Small intestine (tissue), 7 donors: ENCODE results near the gene PLG. TPM values are rescaled to one million over a fixed set of nuclear protein-coding genes. Genes with fewer than 3 reads are reported as not detected.
A peak's percentile ranks its signal among the peaks of the same experiment; 100 is the strongest.
"Not testable (repeated sequence)": the region's sequence is repeated elsewhere in the genome, so short reads cannot be mapped to it uniquely, and the experiment has no call there.

Source experiments
- DNase-seq, 2 donors: peaks; one replicate each; pipeline versions ENCODE4 v3.0.0 to v3.0.0-alpha.2; 2013
- FAIRE-seq: peaks from 2 replicates; lab custom pipeline; 2012; peaks lifted over from hg19 to GRCh38; lab: Jason Lieb, UNC
- H3K27ac ChIP-seq, 3 donors: one replicate each; pipeline ENCODE4 v1.5.1; 2013; ENCODE audit warnings: low read length in 2 of 3, mild to moderate bottlenecking in 2 of 3, control low read depth in 1 of 3, inconsistent platforms in 1 of 3, low read depth in 1 of 3, moderate library complexity in 1 of 3
- H3K27me3 ChIP-seq, 3 donors: one replicate each; pipeline ENCODE4 v1.6.1; 2013; ENCODE audit warnings: low read length in 3 of 3, inconsistent platforms in 1 of 3; ENCODE audit not compliant: control insufficient read depth in 3 of 3, insufficient read depth in 3 of 3
- H3K36me3 ChIP-seq, 3 donors: one replicate each; pipeline ENCODE4 v1.6.1; 2013; ENCODE audit warnings: low read length in 3 of 3, inconsistent platforms in 1 of 3, low read depth in 1 of 3, mild to moderate bottlenecking in 1 of 3, moderate library complexity in 1 of 3; ENCODE audit not compliant: control insufficient read depth in 3 of 3, insufficient read depth in 2 of 3
- H3K4me1 ChIP-seq, 3 donors: one replicate each; pipeline ENCODE4 v1.6.1; 2013; ENCODE audit warnings: low read length in 2 of 3, inconsistent platforms in 1 of 3, low read depth in 1 of 3, mild to moderate bottlenecking in 1 of 3, moderate library complexity in 1 of 3; ENCODE audit not compliant: control insufficient read depth in 3 of 3, insufficient read depth in 2 of 3
- H3K4me3 ChIP-seq, 3 donors: one replicate each; pipeline ENCODE4 v1.5.1; 2013; ENCODE audit warnings: low read length in 3 of 3, control low read depth in 1 of 3, inconsistent platforms in 1 of 3, low read depth in 1 of 3, mild to moderate bottlenecking in 1 of 3, moderate library complexity in 1 of 3
- H3K9me3 ChIP-seq, 2 donors: one replicate each; pipeline ENCODE4 v1.6.1; 2013; ENCODE audit warnings: low read depth in 1 of 2, low read length in 1 of 2; ENCODE audit not compliant: control insufficient read depth in 2 of 2, insufficient read depth in 1 of 2
- WGBS, 3 donors: extraction: QIAGEN DNeasy Blood & Tissue Kit; methylation state at CpG; one replicate each; pipeline ENCODE4 v1.1.7; 2013; 5-methylcytosine and 5-hydroxymethylcytosine counted together
- polyA plus RNA-seq, 4 donors: library from polyadenylated mRNA; stranded (reverse) in 3 of 4; unstranded in 1 of 4; fragments of 200-250 nt in 3 of 4; fragments of 120-200 nt in 1 of 4; gene quantifications; one replicate each; pipeline versions ENCODE4 v1.2.1 to v1.2.3, GENCODE V29; 2013
- donor health status: healthy with polysubstance abuse.
- donor health status: control.
- donor health status: control.
- donor health status: Bipolar disorder and iron deficiency.
- donor health status: healthy.

The PLG gene
- polyA plus RNA-seq, 4 donors: 0.33 to 11.5 (median 0.54) TPM; not detected in 1

DNA sequence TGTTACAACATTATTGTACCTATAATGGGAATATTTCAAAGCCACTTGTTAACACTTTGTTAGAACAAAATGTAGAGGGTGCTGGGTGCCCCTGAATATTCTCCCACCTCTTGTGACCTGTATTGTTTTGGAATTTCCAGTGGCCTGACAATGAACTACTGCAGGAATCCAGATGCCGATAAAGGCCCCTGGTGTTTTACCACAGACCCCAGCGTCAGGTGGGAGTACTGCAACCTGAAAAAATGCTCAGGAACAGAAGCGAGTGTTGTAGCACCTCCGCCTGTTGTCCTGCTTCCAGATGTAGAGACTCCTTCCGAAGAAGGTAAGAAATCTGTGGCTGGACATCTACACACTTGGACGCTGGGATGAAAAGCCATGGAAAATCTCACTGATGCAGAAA lies 28.9 kb downstream of the PLG start:
- Histone ChIP-seq H3K27me3 (no peaks in the 10 kb centered on the region), H3K9me3 (no peaks in the 10 kb centered on the region), H3K36me3 (no peaks in the 10 kb centered on the region), H3K4me1 (no peaks in the 10 kb centered on the region), H3K4me3 (no peak overlapping the region), H3K27ac (no peak overlapping the region)
- peak in 1 of 2 donors; percentile 8 for DNase-seq
- WGBS, 3 donors: 51 to 54% (median 52%) methylated on average over 6 of the region's 6 CpGs
- FAIRE-seq: no peak

DNA sequence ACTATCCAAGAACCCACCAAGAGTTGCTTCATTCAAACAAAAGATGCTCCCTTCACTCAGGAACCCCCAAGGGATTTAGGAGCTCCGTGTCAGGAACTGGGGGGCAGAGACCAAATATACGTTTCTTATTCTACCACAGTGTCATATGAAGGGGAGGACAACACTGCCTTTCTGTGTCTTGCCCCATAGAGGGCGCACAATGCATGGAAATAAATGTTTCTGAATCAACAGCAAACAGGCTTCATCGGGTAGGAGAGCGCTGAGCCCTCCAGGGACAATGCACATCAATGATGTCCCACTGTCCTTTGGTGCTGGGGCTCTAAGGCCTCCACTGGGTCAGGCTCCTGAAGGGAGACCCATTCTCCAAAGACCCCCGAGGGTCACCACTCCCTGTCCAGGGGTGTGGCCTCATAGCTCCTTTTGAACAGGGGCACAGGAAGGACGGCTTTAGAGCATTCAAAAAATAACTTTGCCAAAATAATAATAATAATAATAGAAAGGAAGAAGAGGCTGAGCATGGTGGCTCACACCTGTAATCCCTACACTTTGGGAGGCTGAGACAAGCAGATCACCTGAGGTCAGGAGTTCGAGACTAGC lies 31.1 kb downstream of the PLG start:
- Histone ChIP-seq H3K4me3 (no peak overlapping the region), H3K27me3 (peaks cover 0 to 2% (median 0%) of the 10 kb centered on the region in 3 donors), H3K36me3 (no peaks in the 10 kb centered on the region), H3K27ac (no peak overlapping the region), H3K9me3 (no peaks in the 10 kb centered on the region), H3K4me1 (no peaks in the 10 kb centered on the region)
- FAIRE-seq (no peak), DNase-seq (peak; percentile 31 to 67)
- 24 to 27% (median 26%) methylated on average over 8 of the region's 8 CpGs for WGBS, 3 donors

DNA sequence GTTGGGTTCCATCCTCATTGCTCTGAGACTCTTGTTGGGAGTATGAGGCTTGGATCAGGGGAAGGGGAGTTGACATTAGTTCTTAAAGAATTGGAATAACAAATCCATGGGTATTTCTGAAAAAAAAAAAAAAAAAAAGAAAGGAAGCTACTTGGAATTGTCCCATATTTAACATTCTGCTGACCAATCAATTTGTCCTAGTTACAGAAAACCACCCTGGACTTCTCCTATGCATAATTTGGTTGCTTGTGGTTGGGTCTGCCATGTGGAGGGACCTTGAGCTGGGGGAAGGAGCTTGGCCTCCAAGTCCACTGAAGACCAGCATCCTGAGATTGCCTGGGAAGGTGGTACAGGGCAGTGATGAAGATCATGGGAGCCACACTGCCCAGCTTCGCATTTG lies 32.6 kb downstream of the PLG start:
- WGBS, 3 donors: 81 to 86% (median 83%) methylated on average over 1 of the region's 1 CpG
- H3K9me3 ChIP-seq: no peaks in the 10 kb centered on the region
- H3K4me1 ChIP-seq: no peaks in the 10 kb centered on the region
- no peak for FAIRE-seq
- no peaks in the 10 kb centered on the region for H3K36me3 ChIP-seq
- no peak overlapping the region for H3K27ac ChIP-seq
- H3K27me3 ChIP-seq: peaks cover 0 to 2% (median 0%) of the 10 kb centered on the region in 3 donors
- H3K4me3 ChIP-seq: no peak overlapping the region
- no peak for DNase-seq

DNA sequence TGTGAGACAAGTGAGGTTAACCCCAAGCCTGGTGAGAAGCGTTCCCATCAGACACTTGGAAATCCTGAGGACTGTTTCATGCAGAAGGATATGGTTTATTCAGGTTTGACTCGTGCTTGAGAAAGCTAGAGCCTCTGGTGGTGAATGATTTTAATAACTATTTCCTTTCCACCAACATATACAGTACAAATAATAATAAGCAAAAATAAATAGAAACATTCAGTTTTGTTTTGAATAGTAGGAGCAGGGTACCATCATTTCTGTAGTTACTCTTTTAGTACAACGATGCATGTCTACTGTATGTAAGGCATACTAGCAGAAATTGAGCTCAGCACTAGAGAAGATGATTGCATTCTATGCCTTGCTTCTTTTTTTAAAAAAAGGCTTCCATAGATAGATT lies 33.5 kb downstream of the PLG start:
- 53 to 62% (median 53%) methylated on average over 3 of the region's 3 CpGs for WGBS, 3 donors
- H3K4me3 ChIP-seq: no peak overlapping the region
- FAIRE-seq (no peak), DNase-seq (no peak)
- no peak overlapping the region for H3K27ac ChIP-seq
- H3K27me3 ChIP-seq: peaks cover 0 to 2% (median 0%) of the 10 kb centered on the region in 3 donors
- H3K4me1 ChIP-seq: no peaks in the 10 kb centered on the region
- no peaks in the 10 kb centered on the region for H3K36me3 ChIP-seq
- no peaks in the 10 kb centered on the region for H3K9me3 ChIP-seq

DNA sequence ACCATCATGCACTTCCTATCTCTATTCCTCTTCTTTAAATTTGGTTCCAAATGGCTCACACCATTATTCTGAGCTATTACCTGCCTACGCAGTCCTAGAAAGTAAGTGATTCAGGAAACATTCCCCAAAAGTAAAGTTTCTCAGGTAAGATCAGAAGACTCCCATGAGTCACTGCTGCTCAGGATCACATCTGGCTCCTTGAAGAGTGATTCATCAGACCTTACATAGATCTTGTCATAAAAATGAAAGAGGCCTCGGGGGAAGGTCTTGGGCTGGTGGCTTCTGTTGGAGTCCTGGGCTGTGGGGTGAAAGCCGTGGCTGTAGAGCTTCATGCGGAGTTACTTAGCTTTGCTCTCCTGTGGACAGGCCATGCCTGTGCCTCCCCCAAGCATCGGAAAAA lies 35.9 kb downstream of the PLG start:
- Histone ChIP-seq H3K9me3 (no peaks in the 10 kb centered on the region), H3K27me3 (peaks cover 0 to 2% (median 0%) of the 10 kb centered on the region in 3 donors), H3K36me3 (no peaks in the 10 kb centered on the region), H3K4me3 (no peak overlapping the region), H3K27ac (no peak overlapping the region), H3K4me1 (no peaks in the 10 kb centered on the region)
- 82 to 90% (median 83%) methylated on average over 5 of the region's 5 CpGs for WGBS, 3 donors
- no peak for FAIRE-seq
- no peak for DNase-seq

DNA sequence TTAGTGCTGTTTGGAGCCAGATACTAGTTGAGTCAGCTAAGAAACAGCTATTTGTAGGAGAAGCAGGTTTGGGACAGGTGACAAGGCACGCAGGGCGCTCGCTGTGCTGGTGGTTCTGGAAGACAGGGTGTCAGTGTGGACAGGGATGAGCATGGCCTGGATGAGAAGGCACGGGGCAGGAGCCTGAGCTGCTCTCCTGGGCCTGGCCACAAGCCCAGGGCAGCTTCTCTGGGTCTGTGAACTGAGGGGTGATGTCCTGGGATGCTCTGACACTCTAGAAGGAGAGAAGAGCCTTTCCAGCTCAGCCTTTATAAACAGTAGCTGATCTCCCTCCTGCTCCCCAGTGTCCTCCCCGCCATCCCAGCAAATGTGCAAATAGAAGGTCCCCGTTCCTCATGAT lies 37.9 kb downstream of the PLG start:
- Histone ChIP-seq H3K36me3 (no peaks in the 10 kb centered on the region), H3K4me1 (no peaks in the 10 kb centered on the region), H3K4me3 (no peak overlapping the region), H3K9me3 (no peaks in the 10 kb centered on the region), H3K27ac (no peak overlapping the region), H3K27me3 (peaks cover 0 to 2% (median 0%) of the 10 kb centered on the region in 3 donors)
- no peak for FAIRE-seq
- no peak for DNase-seq
- WGBS, 3 donors: 77 to 90% (median 87%) methylated on average over 6 of the region's 6 CpGs

DNA sequence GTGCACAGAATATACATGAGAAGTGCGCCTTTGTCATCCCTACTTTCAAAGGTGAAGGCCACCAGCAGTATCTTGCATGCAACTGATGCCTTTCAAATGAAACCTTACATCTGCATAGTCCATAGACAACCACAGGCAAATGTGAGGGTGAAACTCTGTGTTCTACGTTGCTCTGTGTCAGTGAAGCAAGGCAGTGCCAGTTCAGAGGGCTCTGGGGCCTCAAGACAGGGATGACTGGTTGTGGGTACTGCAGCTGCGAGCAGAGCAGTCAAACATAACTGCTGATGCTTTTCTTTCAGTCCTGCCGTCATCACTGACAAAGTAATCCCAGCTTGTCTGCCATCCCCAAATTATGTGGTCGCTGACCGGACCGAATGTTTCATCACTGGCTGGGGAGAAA lies 39.0 kb downstream of the PLG start:
- FAIRE-seq, H3K27me3 ChIP-seq, H3K4me1 ChIP-seq, H3K9me3 ChIP-seq, H3K27ac ChIP-seq, H3K36me3 ChIP-seq, DNase-seq, H3K4me3 ChIP-seq: not testable (repeated sequence)
- whole genome bisulfite sequencing, 3 donors: 73 to 82% (median 77%) methylated on average over 7 of the region's 7 CpGs

DNA sequence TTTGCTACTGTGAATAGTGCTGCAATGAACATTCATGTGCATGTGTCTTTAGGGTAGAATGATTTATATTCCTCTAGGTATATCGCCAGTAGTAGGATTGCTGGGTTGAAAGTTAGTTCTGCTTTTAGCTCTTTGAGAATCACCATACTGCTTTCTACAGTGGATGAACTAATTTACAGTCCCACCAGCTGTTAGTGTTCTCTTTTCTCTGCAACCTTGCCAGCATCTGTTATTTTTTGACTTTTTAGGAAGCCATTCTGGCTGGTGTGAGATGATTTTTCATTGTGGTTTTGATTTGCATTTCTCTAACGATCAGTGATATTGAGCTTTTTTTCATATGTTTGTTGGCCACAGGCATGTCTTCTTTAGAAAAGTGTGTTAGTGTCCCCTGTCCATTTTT lies 40.0 kb downstream of the PLG start:
- no peak overlapping the region for H3K27ac ChIP-seq
- peaks cover 0 to 2% (median 0%) of the 10 kb centered on the region in 3 donors for H3K27me3 ChIP-seq
- DNase-seq (no peak), FAIRE-seq (no peak)
- H3K4me1 ChIP-seq: no peaks in the 10 kb centered on the region
- WGBS, 3 donors: 68 to 83% (median 73%) methylated on average over 2 of the region's 2 CpGs
- no peaks in the 10 kb centered on the region for H3K9me3 ChIP-seq
- no peaks in the 10 kb centered on the region for H3K36me3 ChIP-seq
- no peak overlapping the region for H3K4me3 ChIP-seq

DNA sequence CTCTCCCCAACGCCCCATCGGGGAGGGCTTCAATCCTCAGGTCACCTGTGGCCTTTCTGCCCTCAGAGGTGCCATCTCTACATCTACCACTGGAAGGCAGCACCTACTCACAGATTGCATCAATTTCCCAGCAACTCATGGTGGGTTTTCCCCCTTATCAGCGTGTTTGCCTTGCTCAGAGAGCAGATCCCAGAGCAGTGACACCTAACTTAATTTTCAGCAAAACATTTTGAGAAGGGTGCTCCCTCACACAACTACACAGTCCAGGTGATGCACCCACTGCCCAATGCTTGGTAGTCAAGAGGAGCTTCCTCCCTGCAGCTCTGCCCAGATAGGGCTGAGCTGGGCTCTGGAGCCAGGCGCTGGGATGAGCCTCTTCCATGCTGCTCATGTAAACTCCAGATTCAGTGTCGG lies 48.2 kb downstream of the PLG start:
- no peaks in the 10 kb centered on the region for H3K4me1 ChIP-seq
- no peaks in the 10 kb centered on the region for H3K27me3 ChIP-seq
- H3K4me3 ChIP-seq: no peak overlapping the region
- H3K9me3 ChIP-seq: no peaks in the 10 kb centered on the region
- no peaks in the 10 kb centered on the region for H3K36me3 ChIP-seq
- 24 to 33% (median 31%) methylated on average over 5 of the region's 5 CpGs for WGBS, 3 donors
- DNase-seq: peak in 1 of 2 donors; percentile 12
- no peak overlapping the region for H3K27ac ChIP-seq
- FAIRE-seq: no peak
